ENCODE measurements around the gene MGLL. TPM values are rescaled to one million over a fixed set of nuclear protein-coding genes. Genes with fewer than 3 reads are reported as not detected.

MGLL gene
- total and polyA plus RNA-seq, 4 donors = 25.5 to 48.6 (median 37.9) TPM

DNA sequence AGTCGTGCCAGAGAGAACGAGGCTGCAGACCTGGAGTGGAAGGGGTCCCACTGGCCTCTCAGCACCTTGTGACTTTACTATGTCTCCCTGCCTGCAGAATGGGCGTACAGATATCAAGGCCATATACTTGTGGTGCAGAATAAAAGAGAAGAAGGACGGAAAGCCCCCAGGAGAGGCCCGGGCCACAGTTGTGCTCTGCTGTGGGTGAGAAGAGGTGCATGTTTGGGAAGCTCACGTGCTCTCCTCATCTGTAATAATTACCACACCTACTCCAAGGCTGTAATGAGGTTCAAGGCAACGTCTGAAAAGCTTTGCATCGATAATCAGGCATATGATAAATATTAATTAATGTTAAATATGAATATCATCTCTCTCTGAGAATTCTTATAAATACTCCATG lies 58.0 kb downstream of the MGLL start:
- no peak overlapping the region for H3K27ac ChIP-seq (ENCODE audit: low read depth, low read length)
- 50% methylated on average over 2 of the region's 8 CpGs for WGBS (ENCODE audit: insufficient coverage)
- H3K36me3 ChIP-seq (ENCODE audit: control insufficient read depth, insufficient read depth, low read length) = peaks cover 3% of the 10 kb centered on the region
- no peak overlapping the region for H3K4me3 ChIP-seq (ENCODE audit: low read depth, low read length)
- no peak for DNase-seq (ENCODE audit: low read depth in 4 of 6, low spot score in 6 of 6)
- H3K4me1 ChIP-seq (ENCODE audit: control insufficient read depth, insufficient read depth, low read length) = peaks cover 44% of the 10 kb centered on the region
- no peaks in the 10 kb centered on the region for H3K27me3 ChIP-seq (ENCODE audit: control insufficient read depth, insufficient read depth, low read length)
- H3K9me3 ChIP-seq (ENCODE audit: control insufficient read depth, insufficient read depth, low read length) = peaks cover 10% of the 10 kb centered on the region

DNA sequence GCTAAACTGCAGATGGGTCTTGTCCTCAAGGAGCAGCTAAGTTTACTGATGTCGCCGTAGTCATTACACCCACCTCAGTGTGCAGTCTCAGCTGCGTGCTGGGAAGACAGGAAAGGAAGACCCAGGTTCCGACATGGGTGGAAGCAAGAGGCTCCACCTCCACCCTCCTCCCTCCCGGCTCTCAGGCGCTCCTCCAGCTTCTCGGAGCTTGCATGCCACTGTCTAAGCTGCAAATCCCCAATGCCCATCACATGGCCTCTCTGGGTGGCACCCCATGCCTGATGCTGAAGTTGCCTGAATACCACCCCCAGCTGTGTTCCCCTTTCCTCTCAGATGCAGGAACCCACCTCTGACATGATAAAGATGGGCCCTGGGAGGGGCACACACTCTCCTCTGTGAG lies 58.5 kb downstream of the MGLL start:
- H3K27ac ChIP-seq (ENCODE audit: low read depth, low read length) = no peak overlapping the region
- H3K27me3 ChIP-seq (ENCODE audit: control insufficient read depth, insufficient read depth, low read length) = no peaks in the 10 kb centered on the region
- H3K36me3 ChIP-seq (ENCODE audit: control insufficient read depth, insufficient read depth, low read length) = peaks cover 3% of the 10 kb centered on the region
- H3K4me1 ChIP-seq (ENCODE audit: control insufficient read depth, insufficient read depth, low read length) = peaks cover 44% of the 10 kb centered on the region
- no peak for DNase-seq (ENCODE audit: low read depth in 4 of 6, low spot score in 6 of 6)
- H3K9me3 ChIP-seq (ENCODE audit: control insufficient read depth, insufficient read depth, low read length) = peaks cover 10% of the 10 kb centered on the region
- 73% methylated on average over 7 of the region's 7 CpGs for WGBS (ENCODE audit: insufficient coverage)
- no peak overlapping the region for H3K4me3 ChIP-seq (ENCODE audit: low read depth, low read length)

- peaks cover 44% of the 10 kb centered on the region for H3K4me1 ChIP-seq (ENCODE audit: control insufficient read depth, insufficient read depth, low read length)
- DNase-seq (ENCODE audit: low read depth in 4 of 6, low spot score in 6 of 6) = no peak
- 95% methylated on average over 5 of the region's 8 CpGs for WGBS (ENCODE audit: insufficient coverage)
- no peak overlapping the region for H3K4me3 ChIP-seq (ENCODE audit: low read depth, low read length)
- peaks cover 3% of the 10 kb centered on the region for H3K36me3 ChIP-seq (ENCODE audit: control insufficient read depth, insufficient read depth, low read length)
- H3K27ac ChIP-seq (ENCODE audit: low read depth, low read length) = no peak overlapping the region
- H3K27me3 ChIP-seq (ENCODE audit: control insufficient read depth, insufficient read depth, low read length) = no peaks in the 10 kb centered on the region
- H3K9me3 ChIP-seq (ENCODE audit: control insufficient read depth, insufficient read depth, low read length) = peaks cover 10% of the 10 kb centered on the region
Measured at GRCh38 chr3:127763337-127763736, 59.0 kb downstream of the MGLL start.

- peak overlapping the region; percentile 61 for H3K27ac ChIP-seq (ENCODE audit: low read depth, low read length)
- peaks cover 44% of the 10 kb centered on the region for H3K4me1 ChIP-seq (ENCODE audit: control insufficient read depth, insufficient read depth, low read length)
- 100% methylated on average over 1 of the region's 1 CpG for WGBS (ENCODE audit: insufficient coverage)
- H3K36me3 ChIP-seq (ENCODE audit: control insufficient read depth, insufficient read depth, low read length) = peaks cover 3% of the 10 kb centered on the region
- no peak for DNase-seq (ENCODE audit: low read depth in 4 of 6, low spot score in 6 of 6)
- no peaks in the 10 kb centered on the region for H3K27me3 ChIP-seq (ENCODE audit: control insufficient read depth, insufficient read depth, low read length)
- peaks cover 5% of the 10 kb centered on the region for H3K9me3 ChIP-seq (ENCODE audit: control insufficient read depth, insufficient read depth, low read length)
- no peak overlapping the region for H3K4me3 ChIP-seq (ENCODE audit: low read depth, low read length)
Measured at GRCh38 chr3:127762787-127763105, 59.6 kb downstream of the MGLL start.

DNA sequence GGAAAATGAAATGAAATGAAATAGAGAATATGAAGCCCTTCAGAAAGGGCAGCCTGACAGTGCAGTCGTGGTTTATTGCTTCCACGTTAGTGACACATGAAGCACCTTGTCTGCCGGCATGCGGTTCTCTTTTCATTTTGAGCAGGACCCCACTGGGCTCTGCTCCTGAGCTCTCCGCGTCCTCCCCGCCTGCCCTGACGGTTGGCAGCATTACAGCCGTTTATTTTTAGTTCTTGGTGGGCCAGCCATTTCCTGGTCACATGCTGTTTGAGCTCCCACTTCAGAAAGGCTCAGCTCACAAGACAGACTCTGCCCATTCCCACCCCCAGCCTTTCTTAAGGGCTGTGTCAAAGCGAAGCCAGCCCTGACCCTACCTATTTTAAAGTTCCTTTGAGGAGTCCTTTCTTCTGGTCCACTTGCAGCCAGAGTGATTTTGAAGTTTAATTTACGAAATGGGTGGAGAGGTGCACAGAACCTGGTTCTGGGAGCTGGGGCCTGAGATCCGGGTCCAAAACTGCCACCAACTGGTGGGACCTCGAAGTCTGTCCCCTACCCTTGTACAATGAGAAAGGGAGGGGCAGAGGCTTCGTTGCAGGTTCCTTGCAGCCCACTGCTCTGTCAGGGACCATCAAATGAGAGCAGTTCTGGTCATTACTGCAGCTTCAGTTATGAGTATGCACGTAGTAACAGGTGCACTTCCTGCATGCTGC lies 60.1 kb downstream of the MGLL start:
- Histone ChIP-seq H3K9me3 (ENCODE audit: control insufficient read depth, insufficient read depth, low read length) (no peaks in the 10 kb centered on the region), H3K4me3 (ENCODE audit: low read depth, low read length) (no peak overlapping the region), H3K27ac (ENCODE audit: low read depth, low read length) (peak overlapping the region; percentile 61), H3K27me3 (ENCODE audit: control insufficient read depth, insufficient read depth, low read length) (no peaks in the 10 kb centered on the region), H3K4me1 (ENCODE audit: control insufficient read depth, insufficient read depth, low read length) (peaks cover 44% of the 10 kb centered on the region), H3K36me3 (ENCODE audit: control insufficient read depth, insufficient read depth, low read length) (peaks cover 3% of the 10 kb centered on the region)
- WGBS (ENCODE audit: insufficient coverage) = 39% methylated on average over 14 of the region's 15 CpGs
- peak in 2 of 6 donors; percentile 69 to 89 for DNase-seq (ENCODE audit: low read depth in 4 of 6, low spot score in 6 of 6)

DNA sequence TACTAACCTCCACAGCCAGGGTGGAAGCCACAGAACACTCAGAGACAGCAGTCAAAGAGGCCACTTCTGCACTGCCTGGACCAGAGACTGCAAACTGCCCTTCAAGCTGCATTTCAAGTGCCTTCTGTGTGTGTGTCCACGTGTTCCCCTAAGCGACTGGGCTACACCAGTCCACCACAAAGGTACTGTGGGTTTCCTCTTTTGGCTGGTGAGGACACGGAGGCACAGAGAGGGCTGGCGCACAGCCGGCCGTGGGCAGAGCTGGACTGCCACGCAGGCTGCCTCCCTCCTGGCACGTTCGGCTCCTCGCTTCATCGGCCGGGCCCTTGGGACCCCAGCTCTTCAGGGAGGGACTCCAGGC lies 60.9 kb downstream of the MGLL start:
- H3K4me1 ChIP-seq (ENCODE audit: control insufficient read depth, insufficient read depth, low read length) = peaks cover 44% of the 10 kb centered on the region
- H3K27me3 ChIP-seq (ENCODE audit: control insufficient read depth, insufficient read depth, low read length) = no peaks in the 10 kb centered on the region
- H3K36me3 ChIP-seq (ENCODE audit: control insufficient read depth, insufficient read depth, low read length) = peaks cover 3% of the 10 kb centered on the region
- no peak overlapping the region for H3K4me3 ChIP-seq (ENCODE audit: low read depth, low read length)
- WGBS (ENCODE audit: insufficient coverage) = 72% methylated on average over 12 of the region's 12 CpGs
- H3K9me3 ChIP-seq (ENCODE audit: control insufficient read depth, insufficient read depth, low read length) = no peaks in the 10 kb centered on the region
- DNase-seq (ENCODE audit: low read depth in 4 of 6, low spot score in 6 of 6) = no peak
- H3K27ac ChIP-seq (ENCODE audit: low read depth, low read length) = no peak overlapping the region

DNA sequence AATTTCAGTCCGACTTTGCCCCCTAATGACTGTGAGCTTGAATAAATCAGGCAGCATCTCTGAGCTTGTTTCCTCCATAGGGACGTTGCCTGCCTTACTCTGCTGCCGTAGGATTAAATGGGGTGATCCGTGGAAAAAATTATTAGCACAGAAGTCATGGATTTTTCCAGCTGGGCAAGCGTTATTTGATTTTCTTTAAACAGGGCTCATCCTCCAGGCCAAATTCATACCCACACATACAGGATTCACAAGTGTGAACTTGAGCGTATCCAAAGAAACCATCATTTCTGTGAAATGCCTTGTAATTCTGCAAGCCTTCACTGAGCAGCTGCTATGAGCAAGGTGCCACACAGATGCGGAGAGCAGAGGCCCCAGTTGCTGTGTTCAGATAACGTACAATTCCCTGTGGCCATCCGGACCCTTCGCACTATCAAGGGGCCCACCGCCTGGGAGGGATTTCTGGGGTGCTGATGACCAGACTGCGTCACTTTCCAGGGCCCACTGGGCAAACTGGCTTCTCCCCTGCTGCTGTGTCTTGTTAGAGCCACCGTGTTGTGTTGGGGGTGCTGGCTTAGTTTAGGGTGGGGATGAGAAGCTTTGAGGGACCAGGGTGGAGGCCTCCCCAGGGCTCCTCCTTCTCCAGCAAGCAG lies 61.4 kb downstream of the MGLL start:
- H3K27ac ChIP-seq (ENCODE audit: low read depth, low read length) = no peak overlapping the region
- H3K4me3 ChIP-seq (ENCODE audit: low read depth, low read length) = no peak overlapping the region
- H3K4me1 ChIP-seq (ENCODE audit: control insufficient read depth, insufficient read depth, low read length) = peaks cover 44% of the 10 kb centered on the region
- no peaks in the 10 kb centered on the region for H3K27me3 ChIP-seq (ENCODE audit: control insufficient read depth, insufficient read depth, low read length)
- H3K36me3 ChIP-seq (ENCODE audit: control insufficient read depth, insufficient read depth, low read length) = peaks cover 3% of the 10 kb centered on the region
- no peaks in the 10 kb centered on the region for H3K9me3 ChIP-seq (ENCODE audit: control insufficient read depth, insufficient read depth, low read length)
- DNase-seq (ENCODE audit: low read depth in 4 of 6, low spot score in 6 of 6) = peak in 1 of 6 donors; percentile 60
- 81% methylated on average over 11 of the region's 13 CpGs for WGBS (ENCODE audit: insufficient coverage)

- Histone ChIP-seq H3K27me3 (ENCODE audit: control insufficient read depth, insufficient read depth, low read length) (no peaks in the 10 kb centered on the region), H3K4me1 (ENCODE audit: control insufficient read depth, insufficient read depth, low read length) (peaks cover 44% of the 10 kb centered on the region), H3K36me3 (ENCODE audit: control insufficient read depth, insufficient read depth, low read length) (peaks cover 3% of the 10 kb centered on the region), H3K27ac (ENCODE audit: low read depth, low read length) (no peak overlapping the region), H3K4me3 (ENCODE audit: low read depth, low read length) (no peak overlapping the region), H3K9me3 (ENCODE audit: control insufficient read depth, insufficient read depth, low read length) (no peaks in the 10 kb centered on the region)
- peak in 1 of 6 donors; percentile 93 for DNase-seq (ENCODE audit: low read depth in 4 of 6, low spot score in 6 of 6)
- WGBS (ENCODE audit: insufficient coverage) = 73% methylated on average over 13 of the region's 14 CpGs
Measured at GRCh38 chr3:127760361-127760760, 62.0 kb downstream of the MGLL start.

GRCh38 chr3:127759826-127760225 lies 62.5 kb downstream of the MGLL start:
- Histone ChIP-seq H3K27me3 (ENCODE audit: control insufficient read depth, insufficient read depth, low read length) (no peaks in the 10 kb centered on the region), H3K27ac (ENCODE audit: low read depth, low read length) (no peak overlapping the region), H3K4me1 (ENCODE audit: control insufficient read depth, insufficient read depth, low read length) (peaks cover 44% of the 10 kb centered on the region), H3K9me3 (ENCODE audit: control insufficient read depth, insufficient read depth, low read length) (no peaks in the 10 kb centered on the region), H3K36me3 (ENCODE audit: control insufficient read depth, insufficient read depth, low read length) (peaks cover 3% of the 10 kb centered on the region), H3K4me3 (ENCODE audit: low read depth, low read length) (no peak overlapping the region)
- DNase-seq (ENCODE audit: low read depth in 4 of 6, low spot score in 6 of 6) = no peak
- 88% methylated on average over 7 of the region's 8 CpGs for WGBS (ENCODE audit: insufficient coverage)

DNA sequence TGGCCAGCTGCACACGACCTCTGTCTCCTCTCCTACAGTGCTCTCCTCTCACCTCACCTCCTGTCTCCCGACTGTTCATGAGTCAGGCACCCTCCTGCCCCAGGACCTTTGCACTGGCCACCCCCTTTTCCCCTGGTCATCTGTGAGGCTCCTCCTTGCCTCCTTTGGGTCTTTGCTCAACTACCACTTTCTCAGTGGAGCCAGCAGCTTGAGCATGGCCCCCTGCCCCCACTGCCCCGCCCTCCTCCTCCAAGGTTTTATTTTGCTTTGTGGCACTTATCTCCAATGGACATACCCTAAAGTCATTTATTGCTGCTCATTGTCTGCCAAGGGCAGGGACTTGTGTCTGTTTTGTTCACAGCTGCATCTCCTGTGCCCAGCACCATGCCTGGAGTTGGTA lies 64.3 kb downstream of the MGLL start:
- Histone ChIP-seq H3K4me3 (ENCODE audit: low read depth, low read length) (no peak overlapping the region), H3K27me3 (ENCODE audit: control insufficient read depth, insufficient read depth, low read length) (no peaks in the 10 kb centered on the region), H3K4me1 (ENCODE audit: control insufficient read depth, insufficient read depth, low read length) (peaks cover 37% of the 10 kb centered on the region), H3K9me3 (ENCODE audit: control insufficient read depth, insufficient read depth, low read length) (no peaks in the 10 kb centered on the region), H3K36me3 (ENCODE audit: control insufficient read depth, insufficient read depth, low read length) (peaks cover 8% of the 10 kb centered on the region), H3K27ac (ENCODE audit: low read depth, low read length) (no peak overlapping the region)
- WGBS (ENCODE audit: insufficient coverage) = 83% methylated on average over 2 of the region's 3 CpGs
- DNase-seq (ENCODE audit: low read depth in 4 of 6, low spot score in 6 of 6) = no peak

Measured in spinal cord (tissue), 10 donors.